Calu3 (cell line): Measurements from ENCODE around the gene FAF1. TPM values are rescaled to one million over a fixed set of nuclear protein-coding genes. Genes with fewer than 3 reads are reported as not detected.

Source experiments
- BruUV-seq: library from RNA; stranded (reverse); fragments of 400-500 nt; replicated peaks from 2 replicates; lab custom pipeline; 2021; lab: Mats Ljungman, UMichigan
- CTCF ChIA-PET: fragments of 300-600 bp; sonication (Branson Sonifier 250); formaldehyde crosslinking; loops from one replicate; lab custom pipeline; 2022; ENCODE audit warnings: antibody characterized with exemption; lab: Charles Lee
- DNase-seq: peaks from one replicate; pipeline ENCODE4 v3.0.0; 2022
- H3K27ac Mint-ChIP-seq: one replicate; pipeline ENCODE4 v1.8.0; 2022; ENCODE audit warnings: mixed read lengths; ENCODE audit not compliant: unreplicated experiment
- H3K27me3 Mint-ChIP-seq: one replicate; pipeline ENCODE4 v1.8.0; 2022; ENCODE audit warnings: mixed read lengths; ENCODE audit not compliant: unreplicated experiment
- H3K36me3 Mint-ChIP-seq: one replicate; pipeline ENCODE4 v1.8.0; 2022; ENCODE audit warnings: mild to moderate bottlenecking, moderate library complexity, mixed read lengths; ENCODE audit not compliant: insufficient read depth, unreplicated experiment
- H3K4me1 Mint-ChIP-seq: one replicate; pipeline ENCODE4 v1.8.0; 2022; ENCODE audit warnings: mild to moderate bottlenecking, low read depth, mixed read lengths; ENCODE audit not compliant: unreplicated experiment
- H3K4me3 Mint-ChIP-seq: one replicate; pipeline ENCODE4 v1.8.0; 2022; ENCODE audit warnings: mild to moderate bottlenecking, low read depth, moderate library complexity, mixed read lengths; ENCODE audit not compliant: unreplicated experiment
- H3K9me3 Mint-ChIP-seq: one replicate; pipeline ENCODE4 v1.8.0; 2022; ENCODE audit warnings: low read depth, mixed read lengths; ENCODE audit not compliant: unreplicated experiment
- CTCF ChIP-seq: fragments of 200-600 bp; IDR thresholded peaks from one replicate; pipeline ENCODE4 v1.8.0; 2022; ENCODE audit warnings: antibody characterized with exemption; ENCODE audit not compliant: unreplicated experiment
- intact Hi-C: fragments of 100-400 bp; cut with micrococcal nuclease; formaldehyde crosslinking; loops from one replicate; pipeline ENCODE4 v1.10.0; 2022; ENCODE audit not compliant: unreplicated experiment
- total RNA-seq: library from RNA; stranded (reverse); gene quantifications from 2 replicates; pipeline ENCODE4 v1.2.3, GENCODE V29; 2022

Gene FAF1
- total RNA-seq, 1 experiment from 2014 or later = 104 TPM

GRCh38 chr1:50491142-50491541 lies 468.9 kb downstream of the FAF1 start:
- Mint-ChIP-seq H3K27me3 (no peaks in the 10 kb centered on the region), H3K4me3 (no peak overlapping the region), H3K27ac (no peak overlapping the region), H3K36me3 (no peaks in the 10 kb centered on the region), H3K9me3 (no peaks in the 10 kb centered on the region), H3K4me1 (no peaks in the 10 kb centered on the region)
- intact Hi-C loops = no loop called here
- BruUV-seq = no TSS peak
- TF ChIP-seq CTCF = no peak
- CTCF ChIA-PET = interaction anchor here (1.0 kb wide), 1 partner anchor 113 kb away, joined by 3 read pairs; no protein-coding TSS in a partner anchor
- no peak for DNase-seq

- no peaks in the 10 kb centered on the region for H3K27me3 Mint-ChIP-seq
- H3K4me1 Mint-ChIP-seq = no peaks in the 10 kb centered on the region
- intact Hi-C loops = no loop called here
- H3K36me3 Mint-ChIP-seq = no peaks in the 10 kb centered on the region
- no peak overlapping the region for H3K27ac Mint-ChIP-seq
- no TSS peak for BruUV-seq
- CTCF ChIA-PET = interaction anchor here (1.0 kb wide), 1 partner anchor 114 kb away, joined by 3 read pairs; no protein-coding TSS in a partner anchor
- H3K4me3 Mint-ChIP-seq = no peak overlapping the region
- no peak for TF ChIP-seq CTCF
- no peaks in the 10 kb centered on the region for H3K9me3 Mint-ChIP-seq
- DNase-seq = no peak
Observed at GRCh38 chr1:50490640-50491039, 469.4 kb downstream of the FAF1 start.

DNA sequence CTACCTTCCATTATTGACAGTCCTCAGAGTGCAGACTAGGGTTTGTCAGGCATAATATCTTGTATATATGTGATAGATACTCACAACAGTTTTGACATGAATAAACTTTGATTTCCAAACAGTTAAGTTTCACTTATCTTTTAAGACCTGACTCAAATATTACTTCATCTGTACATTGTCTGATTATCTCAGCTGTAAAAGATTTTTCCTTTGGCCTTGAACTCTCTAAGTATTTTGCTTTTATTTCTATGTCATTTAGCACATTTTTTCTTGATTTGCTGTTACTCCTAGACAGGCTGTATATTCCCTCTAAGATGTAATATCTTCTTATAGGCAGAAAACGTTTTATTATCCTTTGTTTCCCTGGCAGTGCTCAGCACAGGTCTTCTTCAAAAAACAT lies 471.2 kb downstream of the FAF1 start:
- BruUV-seq = no TSS peak
- no peak for DNase-seq
- Mint-ChIP-seq H3K27me3 (no peaks in the 10 kb centered on the region), H3K27ac (no peak overlapping the region), H3K9me3 (no peaks in the 10 kb centered on the region), H3K4me1 (no peaks in the 10 kb centered on the region), H3K4me3 (no peak overlapping the region), H3K36me3 (no peaks in the 10 kb centered on the region)
- no peak for TF ChIP-seq CTCF
- CTCF ChIA-PET = no interaction called here
- intact Hi-C loops = loop anchor here (10.0 kb wide), 1 partner anchor 56 kb away; no protein-coding TSS in a partner anchor

DNA sequence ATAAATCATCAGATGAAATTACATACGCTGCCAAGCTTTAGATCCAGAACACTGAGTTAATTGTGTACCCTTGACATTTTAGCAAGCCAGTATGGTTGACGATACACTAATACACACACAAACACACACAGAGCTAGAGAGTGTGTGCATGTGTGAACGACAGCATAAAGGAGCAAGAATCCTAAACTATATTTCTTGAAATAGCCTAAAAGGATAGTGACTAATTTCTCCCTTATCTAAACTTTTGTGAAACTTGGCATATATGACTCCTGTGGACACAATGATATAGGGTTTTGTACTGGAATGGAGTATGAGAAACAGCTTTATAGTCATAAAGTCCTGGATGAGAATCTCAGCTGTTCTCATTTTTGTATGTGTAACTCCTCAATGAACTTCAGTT lies 471.7 kb downstream of the FAF1 start:
- intact Hi-C loops = loop anchor here (10.0 kb wide), 1 partner anchor 56 kb away; no protein-coding TSS in a partner anchor
- no peak overlapping the region for H3K4me3 Mint-ChIP-seq
- no TSS peak for BruUV-seq

More for the DNA sequence above, 471.7 kb downstream of the FAF1 start:
- no peak for DNase-seq
- Mint-ChIP-seq H3K27ac (no peak overlapping the region), H3K36me3 (no peaks in the 10 kb centered on the region), H3K4me1 (no peaks in the 10 kb centered on the region), H3K9me3 (no peaks in the 10 kb centered on the region), H3K27me3 (no peaks in the 10 kb centered on the region)
- no peak for TF ChIP-seq CTCF
- CTCF ChIA-PET = no interaction called here
